PC-3 (cell line): ENCODE results near the gene DKK1.

ENCODE experiments used
- EZH2 ChIP-seq: fragments of 300-600 bp; sonication (generic); IDR thresholded peaks from one replicate; pipeline ENCODE4 v1.6.1; 2017; ENCODE audit warnings: antibody characterized with exemption, mild to moderate bottlenecking, low read length; ENCODE audit not compliant: unreplicated experiment
- TF ChIP-seq, protein P1 (sequence below): fragments of 300-600 bp; sonication (generic); conservative IDR thresholded peaks from 2 replicates; pipeline ENCODE4 v1.5.1; 2017; ENCODE audit warnings: antibody characterized with exemption, low read depth, mild to moderate bottlenecking, low read length

DNA sequence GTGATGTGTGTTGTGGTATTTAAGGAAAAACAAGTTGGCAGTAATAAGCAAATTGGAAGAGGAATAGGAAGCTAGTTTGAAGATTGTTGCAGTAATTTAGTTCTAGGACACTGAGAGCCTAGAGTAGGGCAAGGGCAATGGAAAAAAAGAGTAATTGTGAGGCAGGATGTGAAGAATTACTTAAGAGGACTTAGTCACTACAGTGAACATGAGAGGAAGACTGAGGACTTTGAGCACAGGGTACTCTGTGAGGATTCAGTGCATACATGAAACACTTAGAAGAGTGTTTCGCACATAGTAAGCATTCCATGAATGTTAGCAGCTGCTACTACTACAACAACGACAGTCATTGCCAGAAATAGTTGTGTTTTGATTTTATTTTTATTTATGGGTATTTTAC, 30.9 kb upstream of the DKK1 start:
- TF ChIP-seq, protein P1, sequence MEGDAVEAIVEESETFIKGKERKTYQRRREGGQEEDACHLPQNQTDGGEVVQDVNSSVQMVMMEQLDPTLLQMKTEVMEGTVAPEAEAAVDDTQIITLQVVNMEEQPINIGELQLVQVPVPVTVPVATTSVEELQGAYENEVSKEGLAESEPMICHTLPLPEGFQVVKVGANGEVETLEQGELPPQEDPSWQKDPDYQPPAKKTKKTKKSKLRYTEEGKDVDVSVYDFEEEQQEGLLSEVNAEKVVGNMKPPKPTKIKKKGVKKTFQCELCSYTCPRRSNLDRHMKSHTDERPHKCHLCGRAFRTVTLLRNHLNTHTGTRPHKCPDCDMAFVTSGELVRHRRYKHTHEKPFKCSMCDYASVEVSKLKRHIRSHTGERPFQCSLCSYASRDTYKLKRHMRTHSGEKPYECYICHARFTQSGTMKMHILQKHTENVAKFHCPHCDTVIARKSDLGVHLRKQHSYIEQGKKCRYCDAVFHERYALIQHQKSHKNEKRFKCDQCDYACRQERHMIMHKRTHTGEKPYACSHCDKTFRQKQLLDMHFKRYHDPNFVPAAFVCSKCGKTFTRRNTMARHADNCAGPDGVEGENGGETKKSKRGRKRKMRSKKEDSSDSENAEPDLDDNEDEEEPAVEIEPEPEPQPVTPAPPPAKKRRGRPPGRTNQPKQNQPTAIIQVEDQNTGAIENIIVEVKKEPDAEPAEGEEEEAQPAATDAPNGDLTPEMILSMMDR = no peak
- no peak for TF ChIP-seq EZH2
